Measurements from ENCODE around the gene ZNF600. TPM values are rescaled to one million over a fixed set of nuclear protein-coding genes. Genes with fewer than 3 reads are reported as not detected.

ZNF600 gene
- total and polyA plus RNA-seq, 2 of the 13 experiments (the other 11 are each of a cell fraction or from before 2014, with no cell fraction given) = 15.0 to 16.4 TPM

- no peak for TF ChIP-seq ZSCAN12 (CRISPR knock-in tag; IDR thresholded peaks at IDR 0.05)
- no peak for TF ChIP-seq ZBTB44 (CRISPR knock-in tag; IDR thresholded peaks at IDR 0.05)
- no peak for TF ChIP-seq RFX1 (IDR thresholded peaks at IDR 0.05)
- TF ChIP-seq ATF7-NPFF (CRISPR knock-in tag; IDR thresholded peaks at IDR 0.05; ENCODE audit: low read depth) = no peak
- TF ChIP-seq TMF1 (CRISPR knock-in tag; IDR thresholded peaks at IDR 0.05; ENCODE audit: low read depth) = no peak
- peak; percentile 16; the same call in 1 of the 2 replicates for TF ChIP-seq UBTF (CRISPR knock-in tag; IDR thresholded peaks at IDR 0.05)
- no peak for TF ChIP-seq DNMT1 (CRISPR knock-in tag; IDR thresholded peaks at IDR 0.05)
- no peak for TF ChIP-seq DBP (CRISPR knock-in tag; IDR thresholded peaks at IDR 0.05; ENCODE audit: not compliant biosample characterization)
- TF ChIP-seq HNRNPUL1 (IDR thresholded peaks at IDR 0.05; ENCODE audit: low read depth, low read length) = no peak
- TF ChIP-seq TAF1 (CRISPR knock-in tag; IDR thresholded peaks at IDR 0.05) = no peak
- TF ChIP-seq ZNF180 (CRISPR knock-in tag; IDR thresholded peaks at IDR 0.05; ENCODE audit: borderline replicate concordance, low read depth) = no peak
- TF ChIP-seq GLMP (CRISPR knock-in tag; IDR thresholded peaks at IDR 0.05; ENCODE audit: borderline replicate concordance) = no peak
- 0 out of 2 replicates have a peak, but pooled peaks have one; percentile 6 for TF ChIP-seq HNRNPL (IDR thresholded peaks at IDR 0.05; ENCODE audit: low read depth, low read length)
- TF ChIP-seq RBFOX2 (IDR thresholded peaks at IDR 0.05; ENCODE audit: low read depth, low read length) = no peak
- peak; percentile 13; the same call in 1 of the 2 replicates for TF ChIP-seq ZNF34 (CRISPR knock-in tag; IDR thresholded peaks at IDR 0.05; ENCODE audit: borderline replicate concordance)
- TF ChIP-seq MAFF (IDR thresholded peaks at IDR 0.05; ENCODE audit: low read depth, low read length) = no peak
- 0 out of 2 replicates have a peak, but pooled peaks have one; percentile 24 for TF ChIP-seq KDM5B (CRISPR knock-in tag; IDR thresholded peaks at IDR 0.05; ENCODE audit: borderline replicate concordance)
- TF ChIP-seq ZNF619 (CRISPR knock-in tag; IDR thresholded peaks at IDR 0.05) = no peak
- no peak for TF ChIP-seq CSRNP1 (CRISPR knock-in tag; IDR thresholded peaks at IDR 0.05)
- TF ChIP-seq HNF4G (IDR thresholded peaks at IDR 0.05; ENCODE audit: borderline replicate concordance, low read depth, low read length) = no peak
- TF ChIP-seq HNF4G (CRISPR knock-in tag; IDR thresholded peaks at IDR 0.05; ENCODE audit: borderline replicate concordance, low read depth) = no peak
- TF ChIP-seq NBN (conservative IDR thresholded peaks at IDR 0.05) = no peak
These were observed 520 bp downstream of the ZNF600 start (continued) for GRCh38 chr19:52786078-52786463.

Data from HepG2 (cell line).